Esophagus muscularis mucosa (tissue), 3 donors: ENCODE results near the gene LRRC7.

ENCODE experiments used
- POLR2A ChIP-seq: fragments of 450-650 bp; IDR thresholded peaks from one replicate; pipeline ENCODE4 v1.6.1; 2017; ENCODE audit warnings: antibody characterized with exemption, moderate library complexity, mild to moderate bottlenecking, low read depth
- POLR2AphosphoS5 ChIP-seq, 2 donors: sonication (generic); formaldehyde crosslinking; IDR thresholded peaks; one replicate each; pipeline ENCODE4 v1.6.1; 2017; ENCODE audit warnings: antibody characterized with exemption in 2 of 2
- TF ChIP-seq, protein P1 (sequence below), 3 experiments: fragments of 200-600 bp in 2 of 3; fragments of 450-650 bp in 1 of 3; sonication (generic) in 2 of 3; IDR thresholded peaks; one replicate each; pipeline ENCODE4 v1.5.1; 2017 to 2019; ENCODE audit warnings: antibody characterized with exemption in 3 of 3, mild to moderate bottlenecking in 2 of 3, moderate library complexity in 1 of 3

DNA sequence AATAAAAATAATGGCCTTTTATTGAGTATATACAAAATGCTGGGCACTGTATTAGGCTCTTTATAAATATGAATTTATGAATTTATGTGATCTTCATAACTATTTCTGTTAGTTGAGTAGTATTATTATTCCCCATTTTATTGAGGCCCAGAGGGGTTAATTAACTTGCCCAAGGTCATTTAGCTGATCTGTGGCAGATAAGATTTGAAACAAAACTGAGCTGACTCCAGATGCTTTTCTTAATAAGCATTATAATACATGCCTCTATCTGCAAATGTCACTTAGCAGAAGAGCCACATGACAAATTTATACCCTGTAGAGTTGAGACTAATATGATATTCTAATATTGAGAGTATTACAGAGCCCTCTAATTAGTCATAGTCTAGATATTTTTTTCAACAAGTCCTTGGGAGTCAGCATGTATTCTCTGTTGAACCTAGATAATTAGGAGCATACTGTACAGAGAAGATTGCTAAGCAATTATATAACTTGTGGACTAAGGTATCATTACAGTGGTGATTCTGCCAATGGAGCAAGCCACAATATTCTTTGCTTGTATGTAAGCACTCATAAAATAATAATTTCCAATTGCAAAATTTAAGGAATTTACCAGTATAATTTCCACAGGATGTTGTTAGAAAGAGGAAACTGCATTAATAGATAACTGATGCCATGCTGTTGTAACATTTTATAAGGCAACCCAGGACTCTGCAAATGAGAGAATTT, 525.7 kb downstream of the LRRC7 start:
- TF ChIP-seq, protein P1, sequence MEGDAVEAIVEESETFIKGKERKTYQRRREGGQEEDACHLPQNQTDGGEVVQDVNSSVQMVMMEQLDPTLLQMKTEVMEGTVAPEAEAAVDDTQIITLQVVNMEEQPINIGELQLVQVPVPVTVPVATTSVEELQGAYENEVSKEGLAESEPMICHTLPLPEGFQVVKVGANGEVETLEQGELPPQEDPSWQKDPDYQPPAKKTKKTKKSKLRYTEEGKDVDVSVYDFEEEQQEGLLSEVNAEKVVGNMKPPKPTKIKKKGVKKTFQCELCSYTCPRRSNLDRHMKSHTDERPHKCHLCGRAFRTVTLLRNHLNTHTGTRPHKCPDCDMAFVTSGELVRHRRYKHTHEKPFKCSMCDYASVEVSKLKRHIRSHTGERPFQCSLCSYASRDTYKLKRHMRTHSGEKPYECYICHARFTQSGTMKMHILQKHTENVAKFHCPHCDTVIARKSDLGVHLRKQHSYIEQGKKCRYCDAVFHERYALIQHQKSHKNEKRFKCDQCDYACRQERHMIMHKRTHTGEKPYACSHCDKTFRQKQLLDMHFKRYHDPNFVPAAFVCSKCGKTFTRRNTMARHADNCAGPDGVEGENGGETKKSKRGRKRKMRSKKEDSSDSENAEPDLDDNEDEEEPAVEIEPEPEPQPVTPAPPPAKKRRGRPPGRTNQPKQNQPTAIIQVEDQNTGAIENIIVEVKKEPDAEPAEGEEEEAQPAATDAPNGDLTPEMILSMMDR (IDR thresholded peaks at IDR 0.05), result no peak
- TF ChIP-seq POLR2AphosphoS5 (IDR thresholded peaks at IDR 0.05), result no peak
- no peak for TF ChIP-seq POLR2A
